OCI-LY1 (cell line): ENCODE results near the gene EEF1A1.

Experiments
- H2AFZ ChIP-seq: fragments of 200-600 bp; sonication (generic), shearing (Covaris generic); 2 replicates; pipeline ENCODE4 v1.6.0; 2014; ENCODE audit warnings: antibody characterized with exemption, mild to moderate bottlenecking, low read length
- H3F3A ChIP-seq: fragments of 200-600 bp; sonication (generic), shearing (Covaris generic); 2 replicates; pipeline ENCODE4 v1.6.0; 2014; ENCODE audit warnings: mild to moderate bottlenecking, antibody characterized with exemption, low read length, moderate library complexity; ENCODE audit not compliant: insufficient read depth
- H3K27ac ChIP-seq: fragments of 200-600 bp; sonication (generic); 2 replicates; pipeline ENCODE4 v1.5.1; 2014; ENCODE audit warnings: low read length, mixed run types, mild to moderate bottlenecking, low read depth; ENCODE audit not compliant: poor library complexity, severe bottlenecking
- H3K27me3 ChIP-seq: fragments of 200-600 bp; sonication (generic); 2 replicates; pipeline ENCODE4 v1.6.0; 2014; ENCODE audit warnings: antibody characterized with exemption, mild to moderate bottlenecking, low read length, moderate library complexity; ENCODE audit not compliant: insufficient read depth
- H3K36me3 ChIP-seq: fragments of 200-600 bp; sonication (generic); 2 replicates; pipeline ENCODE4 v1.6.1; 2014; ENCODE audit warnings: mild to moderate bottlenecking, antibody characterized with exemption, low read length, moderate library complexity, mixed read lengths; ENCODE audit not compliant: insufficient read depth
- H3K4me1 ChIP-seq: fragments of 200-600 bp; sonication (generic); 2 replicates; pipeline ENCODE4 v1.5.1; 2014; ENCODE audit warnings: mild to moderate bottlenecking, low read length, moderate library complexity; ENCODE audit not compliant: insufficient read depth, severe bottlenecking
- H3K4me2 ChIP-seq: fragments of 200-600 bp; sonication (generic), shearing (Covaris generic); 2 replicates; pipeline ENCODE4 v1.6.1; 2014; ENCODE audit warnings: low read length
- H3K4me3 ChIP-seq: fragments of 200-600 bp; sonication (generic); 2 replicates; pipeline ENCODE4 v1.5.1; 2014; ENCODE audit warnings: low read length, low read depth, mild to moderate bottlenecking, mixed read lengths; ENCODE audit not compliant: poor library complexity, severe bottlenecking
- H3K79me2 ChIP-seq: fragments of 200-600 bp; shearing (Covaris generic); 2 replicates; pipeline ENCODE4 v1.6.1; 2016; ENCODE audit warnings: mixed run types, low read length, mixed read lengths; ENCODE audit not compliant: insufficient read depth
- H3K9ac ChIP-seq: fragments of 200-600 bp; sonication (generic), shearing (Covaris generic); 2 replicates; pipeline ENCODE4 v1.6.1; 2014; ENCODE audit warnings: mild to moderate bottlenecking, low read length, mixed read lengths
- H3K9me2 ChIP-seq: fragments of 200-600 bp; sonication (generic), shearing (Covaris generic); 2 replicates; pipeline ENCODE4 v1.6.1; 2014; ENCODE audit warnings: low read depth, mild to moderate bottlenecking, low read length, mixed read lengths
- H3K9me3 ChIP-seq: fragments of 200-600 bp; shearing (Covaris generic); 2 replicates; pipeline ENCODE4 v1.6.1; 2014; ENCODE audit warnings: low read length, mixed read lengths
- H4K20me1 ChIP-seq: fragments of 200-600 bp; sonication (generic), shearing (Covaris generic); 2 replicates; pipeline ENCODE4 v1.6.0; 2016; ENCODE audit warnings: mild to moderate bottlenecking, low read length; ENCODE audit not compliant: insufficient read depth
- EZH2 ChIP-seq: fragments of 200-600 bp; sonication (generic), shearing (Covaris generic); IDR thresholded peaks from 2 replicates; pipeline ENCODE4 v1.8.0; 2017; ENCODE audit warnings: borderline replicate concordance, mixed run types, mild to moderate bottlenecking, antibody characterized with exemption, low read length, moderate library complexity, mixed read lengths
- TF ChIP-seq, protein P1 (sequence below): fragments of 200-600 bp; sonication (generic), shearing (Covaris generic); IDR thresholded peaks from 2 replicates; pipeline ENCODE4 v1.5.1; 2017; ENCODE audit warnings: mild to moderate bottlenecking, antibody characterized with exemption, low read length, moderate library complexity, mixed read lengths

The EEF1A1 gene

DNA sequence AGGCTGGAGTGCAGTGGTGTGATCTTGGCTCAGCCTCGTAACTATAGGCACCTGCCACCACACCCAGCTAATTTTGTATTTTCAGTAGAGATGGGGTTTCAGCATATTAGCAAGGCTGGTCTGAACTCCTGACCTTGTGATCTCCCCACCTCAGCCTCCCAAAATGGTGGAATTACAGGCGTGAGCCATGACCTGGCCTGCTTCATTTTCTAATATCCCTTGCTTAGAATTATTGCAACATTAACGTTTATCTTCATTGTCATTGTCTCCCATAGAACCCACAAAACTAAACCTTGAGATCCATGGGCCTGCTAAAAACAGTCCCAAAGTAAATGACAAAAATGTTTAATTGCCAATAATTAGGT lies 6.1 kb downstream of the EEF1A1 start:
- Histone ChIP-seq H3K4me1 (peaks cover 36% of the 10 kb centered on the region), H3K36me3 (peaks cover 55% of the 10 kb centered on the region), H3K9me3 (no peaks in the 10 kb centered on the region), H3K4me3 (no peak overlapping the region), H3K9ac (0 out of 2 replicates have a peak overlapping the region, but pooled peaks have one; percentile 10), H3K79me2 (peaks cover under 1% of the 10 kb centered on the region; the same call in 1 of the 2 replicates), H3K9me2 (no peaks in the 10 kb centered on the region), H3K4me2 (peak overlapping the region; percentile 27; the same call in 1 of the 2 replicates), H3K27ac (peak overlapping the region; percentile 70), H3F3A (peaks cover 27% of the 10 kb centered on the region), H2AFZ (no peak overlapping the region), H4K20me1 (no peaks in the 10 kb centered on the region), H3K27me3 (no peaks in the 10 kb centered on the region)
- TF ChIP-seq, protein P1, sequence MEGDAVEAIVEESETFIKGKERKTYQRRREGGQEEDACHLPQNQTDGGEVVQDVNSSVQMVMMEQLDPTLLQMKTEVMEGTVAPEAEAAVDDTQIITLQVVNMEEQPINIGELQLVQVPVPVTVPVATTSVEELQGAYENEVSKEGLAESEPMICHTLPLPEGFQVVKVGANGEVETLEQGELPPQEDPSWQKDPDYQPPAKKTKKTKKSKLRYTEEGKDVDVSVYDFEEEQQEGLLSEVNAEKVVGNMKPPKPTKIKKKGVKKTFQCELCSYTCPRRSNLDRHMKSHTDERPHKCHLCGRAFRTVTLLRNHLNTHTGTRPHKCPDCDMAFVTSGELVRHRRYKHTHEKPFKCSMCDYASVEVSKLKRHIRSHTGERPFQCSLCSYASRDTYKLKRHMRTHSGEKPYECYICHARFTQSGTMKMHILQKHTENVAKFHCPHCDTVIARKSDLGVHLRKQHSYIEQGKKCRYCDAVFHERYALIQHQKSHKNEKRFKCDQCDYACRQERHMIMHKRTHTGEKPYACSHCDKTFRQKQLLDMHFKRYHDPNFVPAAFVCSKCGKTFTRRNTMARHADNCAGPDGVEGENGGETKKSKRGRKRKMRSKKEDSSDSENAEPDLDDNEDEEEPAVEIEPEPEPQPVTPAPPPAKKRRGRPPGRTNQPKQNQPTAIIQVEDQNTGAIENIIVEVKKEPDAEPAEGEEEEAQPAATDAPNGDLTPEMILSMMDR = no peak
- TF ChIP-seq EZH2 = no peak

GRCh38 chr6:73513496-73513854 lies 7.4 kb downstream of the EEF1A1 start:
- Histone ChIP-seq H4K20me1 (no peaks in the 10 kb centered on the region), H3K9me2 (no peaks in the 10 kb centered on the region), H3F3A (peaks cover 27% of the 10 kb centered on the region), H3K4me2 (no peak overlapping the region), H3K4me3 (no peak overlapping the region), H3K36me3 (peaks cover 43% of the 10 kb centered on the region), H3K79me2 (no peaks in the 10 kb centered on the region), H3K9me3 (no peaks in the 10 kb centered on the region), H2AFZ (no peak overlapping the region), H3K4me1 (peaks cover 26% of the 10 kb centered on the region), H3K27ac (peak overlapping the region; percentile 25), H3K9ac (no peak overlapping the region), H3K27me3 (no peaks in the 10 kb centered on the region)
- TF ChIP-seq, protein P1 = no peak
- no peak for TF ChIP-seq EZH2

DNA sequence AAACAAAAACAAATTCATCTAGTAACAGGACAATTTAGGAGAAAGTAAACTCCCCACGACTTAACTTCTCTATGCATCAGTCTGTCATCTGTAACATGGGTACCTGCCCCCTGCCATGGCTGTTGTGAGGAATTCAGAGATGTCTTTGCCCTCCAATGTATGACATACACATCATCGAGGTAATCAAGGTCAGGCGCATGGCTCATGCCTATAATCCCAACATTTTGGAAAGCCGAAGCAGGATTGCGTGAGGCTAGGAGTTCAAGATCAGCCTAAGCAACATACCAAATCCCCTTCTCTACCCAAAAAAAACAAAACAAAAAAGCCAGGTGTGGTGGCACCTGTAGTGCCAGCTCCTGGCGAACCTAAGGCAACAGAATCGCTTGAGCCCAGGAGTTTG lies 9.0 kb downstream of the EEF1A1 start:
- H2AFZ ChIP-seq = no peak overlapping the region
- no peaks in the 10 kb centered on the region for H3K9me3 ChIP-seq
- no peak overlapping the region for H3K4me2 ChIP-seq
- H3K4me3 ChIP-seq = no peak overlapping the region
- no peak for TF ChIP-seq EZH2
- TF ChIP-seq, protein P1 = no peak
- H3K27ac ChIP-seq = no peak overlapping the region
- peaks cover 22% of the 10 kb centered on the region for H3F3A ChIP-seq
- peaks cover 28% of the 10 kb centered on the region for H3K36me3 ChIP-seq
- no peaks in the 10 kb centered on the region for H3K27me3 ChIP-seq
- no peaks in the 10 kb centered on the region for H3K9me2 ChIP-seq
- no peak overlapping the region for H3K9ac ChIP-seq
- no peaks in the 10 kb centered on the region for H3K79me2 ChIP-seq
- H4K20me1 ChIP-seq = no peaks in the 10 kb centered on the region
- peaks cover 18% of the 10 kb centered on the region for H3K4me1 ChIP-seq
